HG03045 (cell line): ENCODE measurements around the gene ENPP3.
"Not testable (repeated sequence)": the region's sequence is repeated elsewhere in the genome, so short reads cannot be mapped to it uniquely, and the experiment has no call there.

Source experiments
- ATAC-seq: cut with Tn5 transposase; IDR thresholded peaks from one replicate; pipeline ENCODE4 v1.9.1; 2021; ENCODE audit warnings: mild to moderate bottlenecking, moderate library complexity; ENCODE audit not compliant: unreplicated experiment

Gene ENPP3

GRCh38 chr6:131731224-131731623 is 94.1 kb downstream of the ENPP3 start:
- ATAC-seq = no peak

GRCh38 chr6:131733376-131734016 is 96.4 kb downstream of the ENPP3 start:
- no peak for ATAC-seq

- ATAC-seq = no peak
Observed at GRCh38 chr6:131736003-131736596, 99.0 kb downstream of the ENPP3 start.

- no peak for ATAC-seq
Observed at GRCh38 chr6:131736811-131737210, 99.7 kb downstream of the ENPP3 start.

- no peak for ATAC-seq
Observed at GRCh38 chr6:131739136-131739535, 102.0 kb downstream of the ENPP3 start.

GRCh38 chr6:131740161-131740560 is 103.1 kb downstream of the ENPP3 start:
- no peak for ATAC-seq

- ATAC-seq = no peak
Observed at GRCh38 chr6:131741688-131742393, 104.7 kb downstream of the ENPP3 start.

GRCh38 chr6:131744432-131745287 is 107.6 kb downstream of the ENPP3 start:
- no peak for ATAC-seq

GRCh38 chr6:131745476-131745875 is 108.4 kb downstream of the ENPP3 start:
- no peak for ATAC-seq

- no peak for ATAC-seq
Observed at GRCh38 chr6:131747821-131748353, 110.8 kb downstream of the ENPP3 start.

GRCh38 chr6:131749023-131749422 is 111.9 kb downstream of the ENPP3 start:
- no peak for ATAC-seq

- ATAC-seq = not testable (repeated sequence)
Observed at GRCh38 chr6:131751012-131751715, 114.1 kb downstream of the ENPP3 start.

GRCh38 chr6:131754088-131754487 is 117.0 kb downstream of the ENPP3 start:
- ATAC-seq = no peak

- ATAC-seq = no peak
Observed at GRCh38 chr6:131754715-131755567, 117.8 kb downstream of the ENPP3 start.

GRCh38 chr6:131755597-131755996 is 118.5 kb downstream of the ENPP3 start:
- no peak for ATAC-seq

GRCh38 chr6:131756039-131756438 is 118.9 kb downstream of the ENPP3 start:
- ATAC-seq = no peak

- ATAC-seq = no peak
Observed at GRCh38 chr6:131758920-131759319, 121.8 kb downstream of the ENPP3 start.

- no peak for ATAC-seq
Observed at GRCh38 chr6:131761060-131761761, 124.1 kb downstream of the ENPP3 start.

GRCh38 chr6:131761762-131762067 is 124.6 kb downstream of the ENPP3 start:
- ATAC-seq = no peak
